ENCODE results near the gene ADM5. TPM values are rescaled to one million over a fixed set of nuclear protein-coding genes. Genes with fewer than 3 reads are reported as not detected.

The ADM5 gene
- polyA plus RNA-seq, 1 of the 3 experiments (the other 2 are of a cell fraction): 1.3 TPM

DNA sequence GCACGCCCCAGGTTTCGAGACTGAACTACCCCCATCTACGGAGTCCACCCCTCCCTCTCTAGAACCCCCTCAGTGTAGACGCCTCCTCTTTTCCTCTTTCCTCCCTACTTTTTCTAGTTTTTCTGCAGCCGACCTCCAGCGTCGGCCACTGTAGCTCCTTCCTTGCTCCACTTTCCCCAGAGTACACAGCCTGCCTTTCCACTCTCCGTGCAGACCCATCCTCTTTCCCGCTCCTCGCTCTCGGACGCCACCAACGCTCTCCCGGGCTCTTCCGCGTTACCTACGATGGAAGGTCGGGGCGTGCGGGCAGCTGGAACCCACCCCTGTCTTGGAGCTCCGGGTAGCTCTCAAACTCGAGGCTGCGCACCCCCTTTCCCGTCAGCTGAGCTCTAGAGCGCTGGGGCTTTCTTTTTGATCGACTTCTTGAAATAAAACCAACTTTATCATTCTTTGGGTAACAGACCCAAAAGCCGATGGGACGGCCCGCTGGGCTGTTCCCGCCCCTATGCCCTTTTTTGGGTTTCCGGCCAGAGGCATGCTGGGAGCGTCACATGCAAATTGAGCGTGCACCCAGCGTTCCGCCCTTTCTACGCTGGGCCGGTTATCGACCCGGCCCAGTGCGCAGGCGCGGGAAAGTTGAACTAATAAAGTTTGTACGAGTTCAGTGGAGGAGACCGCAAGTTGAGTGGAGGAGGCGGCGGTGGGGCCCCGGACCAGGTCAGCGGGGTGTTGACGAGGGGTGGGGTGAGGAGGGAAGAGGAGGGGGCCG lies 23.9 kb upstream of the ADM5 start, which contains the start of the genes BCL2L12 and IRF3:
Gene BCL2L12 (plus strand): TSS at position 583 of the 769 bp plus-strand sequence. CDS start 760 bp downstream, outside the sequence.
Gene IRF3 (minus strand): TSS at position 507 of the 769 bp plus-strand sequence. CDS start 1,019 bp downstream, outside the sequence.
- Histone ChIP-seq H3K27me3 (ENCODE audit: insufficient read depth) (no peaks in the 10 kb centered on the region), H3K9me3 (no peaks in the 10 kb centered on the region), H3K79me2 (ENCODE audit: insufficient read depth) (peaks cover 30% of the 10 kb centered on the region), H4K20me1 (ENCODE audit: insufficient read depth) (no peaks in the 10 kb centered on the region), H3K27ac (ENCODE audit: low read depth in 2 of 2, low read length in 1 of 2) (peak within 1 kb of the TSS; percentile 76 to 96), H3K4me3 (ENCODE audit: low read depth in 2 of 2, low read length in 1 of 2) (peak within 1 kb of the TSS; percentile 73 to 97), H3K4me1 (ENCODE audit: control insufficient read depth in 1 of 2, insufficient read depth in 2 of 2, low read depth in 1 of 2, low read length in 1 of 2) (peaks cover 9 to 15% of the 10 kb centered on the region in 2 experiments; a peak in 3 of 4 replicates), H3K36me3 (replicated peaks in 1 of 2; ENCODE audit: control insufficient read depth in 1 of 2, insufficient read depth in 2 of 2, low read length in 1 of 2) (peaks cover 5 to 20% of the 10 kb centered on the region in 2 experiments), H3K9ac (peak within 1 kb of the TSS; percentile 90), H3F3A (replicated peaks; ENCODE audit: insufficient read depth) (peaks cover 20% of the 10 kb centered on the region), H3K4me2 (peak within 1 kb of the TSS; percentile 97), H3K9me2 (no peaks in the 10 kb centered on the region), H2AFZ (ENCODE audit: low read depth) (peak within 1 kb of the TSS; percentile 93)
- peak; percentile 95 for DNase-seq
- peak; percentile 50 for TF ChIP-seq RCOR1 (IDR thresholded peaks at IDR 0.05; ENCODE audit: low read length)
- no peak for TF ChIP-seq RFX5 (IDR thresholded peaks at IDR 0.05; ENCODE audit: low read length)
- peak; percentile 89 for TF ChIP-seq NRF1 (IDR thresholded peaks at IDR 0.05; ENCODE audit: low read depth, low read length)
- TF ChIP-seq MXI1 (IDR thresholded peaks at IDR 0.05; ENCODE audit: low read depth, low read length): peak; percentile 64
- TF ChIP-seq TCF12 (IDR thresholded peaks at IDR 0.05): no peak
- TF ChIP-seq SIN3A (IDR thresholded peaks at IDR 0.05; ENCODE audit: borderline replicate concordance, low read depth, low read length): peak; percentile 91
- TF ChIP-seq SMC3 (IDR thresholded peaks at IDR 0.05; ENCODE audit: low read depth, low read length): no peak
- no peak for TF ChIP-seq REST (IDR thresholded peaks at IDR 0.05; ENCODE audit: low read depth, low read length)
- peak; percentile 20; the same call in 1 of the 2 replicates for TF ChIP-seq GABPA (IDR thresholded peaks at IDR 0.05; ENCODE audit: low read depth)
- no peak for TF ChIP-seq TEAD4 (IDR thresholded peaks at IDR 0.05; ENCODE audit: borderline replicate concordance, insufficient read depth)
- TF ChIP-seq FOSL2 (IDR thresholded peaks at IDR 0.05; ENCODE audit: borderline replicate concordance, low read depth): no peak
- TF ChIP-seq JUND (IDR thresholded peaks at IDR 0.05): no peak
- no peak for TF ChIP-seq CHD2 (IDR thresholded peaks at IDR 0.05; ENCODE audit: low read length, partially characterized antibody)
- TF ChIP-seq ELF1 (IDR thresholded peaks at IDR 0.05): peak; percentile 67
- no peak for TF ChIP-seq CTCF (IDR thresholded peaks at IDR 0.05)
- TF ChIP-seq TAF1 (IDR thresholded peaks at IDR 0.05; ENCODE audit: borderline replicate concordance, low read depth, low read length): peak; percentile 51
- no peak for TF ChIP-seq EZH2phosphoT487 (IDR thresholded peaks at IDR 0.05; ENCODE audit: borderline replicate concordance, low read depth)
- TF ChIP-seq NFIC (IDR thresholded peaks at IDR 0.05; ENCODE audit: borderline replicate concordance): no peak
- TF ChIP-seq POLR2AphosphoS5 (IDR thresholded peaks at IDR 0.05; ENCODE audit: low read depth, low read length): peak; percentile 80
- TF ChIP-seq FOXJ3 (CRISPR knock-in tag; IDR thresholded peaks at IDR 0.05): no peak
- under 1% methylated on average over 50 of the region's 50 CpGs for WGBS (ENCODE audit: low lambda C conversion rate)
- POLR2A ChIA-PET: interaction anchor here (1.3 to 2.2 kb wide), 4 partner anchors 11 to 72 kb away, joined by 3 to 15 read pairs (median 4); partner anchors contain the start of genes PRMT1 and RRAS
- CTCF ChIA-PET: interaction anchor here (0.8 to 9.4 kb wide), 6 partner anchors 10 to 24 kb away, joined by 3 to 78 read pairs (median 4); partner anchors contain the start of genes ADM5, PRMT1 and SCAF1
